Osteocyte (in vitro differentiated cells): ENCODE data around the gene MEGF11. TPM values are rescaled to one million over a fixed set of nuclear protein-coding genes. Genes with fewer than 3 reads are reported as not detected.

Source experiments
- DNase-seq: peaks from one replicate; pipeline ENCODE4 v3.0.0; 2021; ENCODE audit warnings: mixed read lengths; ENCODE audit not compliant: unreplicated experiment; ENCODE audit errors: extremely low spot score
- H3K27ac Mint-ChIP-seq: one replicate; pipeline ENCODE4 v1.8.0; 2021; ENCODE audit warnings: mild to moderate bottlenecking, mixed read lengths; ENCODE audit not compliant: unreplicated experiment
- H3K27me3 Mint-ChIP-seq: one replicate; pipeline ENCODE4 v1.8.0; 2021; ENCODE audit warnings: mixed read lengths; ENCODE audit not compliant: unreplicated experiment
- H3K36me3 Mint-ChIP-seq: one replicate; pipeline ENCODE4 v1.8.0; 2021; ENCODE audit warnings: mixed read lengths; ENCODE audit not compliant: unreplicated experiment
- H3K4me1 Mint-ChIP-seq: one replicate; pipeline ENCODE4 v1.8.0; 2021; ENCODE audit warnings: mixed read lengths; ENCODE audit not compliant: unreplicated experiment
- H3K4me3 Mint-ChIP-seq: one replicate; pipeline ENCODE4 v1.8.0; 2021; ENCODE audit warnings: mild to moderate bottlenecking, moderate library complexity, mixed read lengths; ENCODE audit not compliant: unreplicated experiment
- H3K9me3 Mint-ChIP-seq: one replicate; pipeline ENCODE4 v1.8.0; 2021; ENCODE audit warnings: mixed read lengths; ENCODE audit not compliant: unreplicated experiment
- total RNA-seq: library from RNA; stranded (reverse); gene quantifications from 2 replicates; pipeline ENCODE4 v1.2.1, GENCODE V29; 2021
- TF ChIP-seq, protein P1 (sequence below): fragments of 200-600 bp; sonication (generic); IDR thresholded peaks from 2 replicates; pipeline ENCODE4 v1.5.0; 2021; ENCODE audit warnings: antibody characterized with exemption, mild to moderate bottlenecking, moderate library complexity

The MEGF11 gene
- total RNA-seq, 1 donor from 2014 or later: not detected

DNA sequence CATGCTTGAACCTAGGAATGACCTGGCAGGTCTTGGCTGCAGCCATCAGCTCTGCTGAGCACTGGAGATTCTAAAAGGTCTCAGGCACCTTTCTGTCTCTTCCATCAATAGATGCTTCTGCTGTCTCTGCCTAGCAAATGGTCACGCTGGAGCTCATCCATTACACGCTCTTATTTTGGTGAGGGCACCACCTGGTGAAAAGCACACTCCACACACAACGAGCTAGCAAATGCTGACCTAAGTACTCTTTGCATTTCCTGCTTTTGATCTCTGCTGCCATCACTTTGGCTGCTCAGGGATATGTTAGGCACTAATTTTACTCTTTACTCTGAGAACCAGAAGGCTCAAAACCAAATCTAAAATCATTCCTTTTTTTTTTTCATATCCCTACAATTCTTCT is 293.0 kb downstream of the MEGF11 start:
- Mint-ChIP-seq H3K4me1 (no peaks in the 10 kb centered on the region), H3K27me3 (peaks cover 69% of the 10 kb centered on the region)

DNA sequence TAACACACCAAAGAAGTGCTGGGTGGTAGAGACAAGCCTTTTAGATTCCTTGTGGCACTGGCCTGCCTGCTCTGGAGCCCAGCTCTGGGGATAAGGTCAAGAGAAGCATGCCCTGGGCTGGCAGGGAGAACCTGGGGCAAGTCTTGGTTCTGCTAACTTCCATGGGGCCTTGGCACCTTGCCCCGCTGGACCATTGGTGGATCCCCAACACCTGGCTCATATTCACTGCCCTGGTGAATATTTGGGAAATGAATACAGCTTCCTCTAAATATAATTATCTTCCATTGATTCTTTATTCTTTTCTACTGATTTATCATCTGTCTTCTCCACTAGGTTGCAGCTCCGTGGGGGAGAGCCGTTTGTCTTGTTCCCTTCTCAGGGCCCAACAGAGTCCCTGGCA is 294.7 kb downstream of the MEGF11 start:
- H3K27ac Mint-ChIP-seq: no peak overlapping the region
- no peak overlapping the region for H3K4me3 Mint-ChIP-seq
- H3K4me1 Mint-ChIP-seq: peaks cover 3% of the 10 kb centered on the region
- no peaks in the 10 kb centered on the region for H3K36me3 Mint-ChIP-seq
- TF ChIP-seq, protein P1, sequence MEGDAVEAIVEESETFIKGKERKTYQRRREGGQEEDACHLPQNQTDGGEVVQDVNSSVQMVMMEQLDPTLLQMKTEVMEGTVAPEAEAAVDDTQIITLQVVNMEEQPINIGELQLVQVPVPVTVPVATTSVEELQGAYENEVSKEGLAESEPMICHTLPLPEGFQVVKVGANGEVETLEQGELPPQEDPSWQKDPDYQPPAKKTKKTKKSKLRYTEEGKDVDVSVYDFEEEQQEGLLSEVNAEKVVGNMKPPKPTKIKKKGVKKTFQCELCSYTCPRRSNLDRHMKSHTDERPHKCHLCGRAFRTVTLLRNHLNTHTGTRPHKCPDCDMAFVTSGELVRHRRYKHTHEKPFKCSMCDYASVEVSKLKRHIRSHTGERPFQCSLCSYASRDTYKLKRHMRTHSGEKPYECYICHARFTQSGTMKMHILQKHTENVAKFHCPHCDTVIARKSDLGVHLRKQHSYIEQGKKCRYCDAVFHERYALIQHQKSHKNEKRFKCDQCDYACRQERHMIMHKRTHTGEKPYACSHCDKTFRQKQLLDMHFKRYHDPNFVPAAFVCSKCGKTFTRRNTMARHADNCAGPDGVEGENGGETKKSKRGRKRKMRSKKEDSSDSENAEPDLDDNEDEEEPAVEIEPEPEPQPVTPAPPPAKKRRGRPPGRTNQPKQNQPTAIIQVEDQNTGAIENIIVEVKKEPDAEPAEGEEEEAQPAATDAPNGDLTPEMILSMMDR: no peak
- DNase-seq: no peak
- peaks cover 73% of the 10 kb centered on the region for H3K27me3 Mint-ChIP-seq
- no peaks in the 10 kb centered on the region for H3K9me3 Mint-ChIP-seq

More for the DNA sequence above, 293.0 kb downstream of the MEGF11 start:
- no peak for DNase-seq
- H3K4me3 Mint-ChIP-seq: no peak overlapping the region
- H3K27ac Mint-ChIP-seq: no peak overlapping the region
- TF ChIP-seq, protein P1: no peak
- H3K36me3 Mint-ChIP-seq: no peaks in the 10 kb centered on the region
- no peaks in the 10 kb centered on the region for H3K9me3 Mint-ChIP-seq

DNA sequence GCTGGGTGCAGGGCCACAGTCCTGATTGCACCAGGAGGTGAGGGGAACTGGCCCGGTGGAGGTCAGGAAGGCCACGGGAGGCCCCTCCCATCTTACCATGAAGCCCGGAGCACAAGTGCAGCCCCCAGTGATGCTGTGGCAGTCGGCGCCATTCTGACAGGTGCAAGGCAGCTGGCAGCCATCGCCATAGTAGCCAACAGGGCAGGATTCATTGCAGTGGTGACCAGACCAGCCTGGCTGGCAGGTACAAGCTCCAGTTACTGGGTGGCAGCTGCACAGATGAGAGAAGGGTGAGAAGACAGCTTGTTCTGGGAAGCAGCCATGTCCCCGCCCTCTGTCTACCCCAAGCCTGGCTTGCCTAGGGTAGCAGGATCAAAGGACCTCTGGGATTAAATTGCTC is 296.1 kb downstream of the MEGF11 start:
- Mint-ChIP-seq H3K27me3 (peaks cover 59% of the 10 kb centered on the region), H3K9me3 (no peaks in the 10 kb centered on the region), H3K27ac (no peak overlapping the region), H3K4me1 (peaks cover 3% of the 10 kb centered on the region), H3K36me3 (no peaks in the 10 kb centered on the region), H3K4me3 (no peak overlapping the region)
- no peak for DNase-seq
- TF ChIP-seq, protein P1: no peak

DNA sequence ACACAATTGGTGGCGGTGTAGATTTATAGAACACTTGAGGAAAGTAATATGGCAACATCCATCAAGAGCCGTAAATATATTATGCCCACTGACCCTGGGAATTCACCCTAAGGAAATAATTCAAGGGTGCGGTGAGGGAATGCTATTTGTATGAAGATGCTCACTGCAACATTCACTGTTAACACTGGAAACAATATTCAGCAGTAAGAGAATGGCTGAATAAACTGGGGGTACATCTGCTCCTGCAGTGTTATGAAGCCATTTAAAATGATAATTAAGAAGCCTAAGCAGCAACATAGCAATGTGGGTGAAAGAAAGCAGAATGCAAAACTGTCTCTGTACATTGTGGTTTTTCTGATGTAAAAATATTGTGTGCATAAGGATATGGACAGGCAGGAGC is 296.7 kb downstream of the MEGF11 start:
- H3K36me3 Mint-ChIP-seq: no peaks in the 10 kb centered on the region
- no peak overlapping the region for H3K27ac Mint-ChIP-seq
- H3K4me3 Mint-ChIP-seq: no peak overlapping the region
- H3K9me3 Mint-ChIP-seq: no peaks in the 10 kb centered on the region
- peaks cover 3% of the 10 kb centered on the region for H3K4me1 Mint-ChIP-seq
- TF ChIP-seq, protein P1: no peak
- peaks cover 54% of the 10 kb centered on the region for H3K27me3 Mint-ChIP-seq
- no peak for DNase-seq

DNA sequence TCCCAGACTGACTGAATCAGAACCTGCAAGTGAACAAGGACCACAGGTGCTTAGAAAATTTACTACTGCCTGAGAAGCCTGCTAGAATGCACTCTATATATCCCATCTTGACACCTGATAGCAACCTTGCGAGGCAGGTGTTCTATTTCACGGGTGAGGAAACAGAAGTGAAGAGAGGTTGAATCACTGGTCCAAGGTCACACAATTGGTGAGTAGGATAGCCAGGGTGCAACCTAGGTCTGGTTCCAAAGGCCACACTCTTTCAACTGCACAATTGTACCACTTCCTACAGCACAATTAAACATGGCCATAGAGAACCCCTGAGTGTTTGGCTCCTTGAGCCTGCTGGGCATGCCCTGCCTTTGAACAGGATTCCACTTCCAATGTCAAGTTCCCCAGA is 297.2 kb downstream of the MEGF11 start:
- Mint-ChIP-seq H3K27me3 (peaks cover 48% of the 10 kb centered on the region), H3K36me3 (no peaks in the 10 kb centered on the region), H3K4me3 (no peak overlapping the region), H3K27ac (no peak overlapping the region), H3K9me3 (no peaks in the 10 kb centered on the region), H3K4me1 (peaks cover 3% of the 10 kb centered on the region)
- DNase-seq: no peak
- TF ChIP-seq, protein P1: no peak
